SK-N-MC (cell line): ENCODE measurements around the gene SETD3.

ENCODE experiments used
- EZH2 ChIP-seq: fragments of 200-600 bp; sonication (generic); IDR thresholded peaks from one replicate; pipeline ENCODE4 v1.6.1; 2017; ENCODE audit warnings: antibody characterized with exemption
- FOXP2 ChIP-seq: optimal IDR thresholded peaks from 2 replicates; pipeline ENCODE3; 2011; ENCODE audit warnings: mild to moderate bottlenecking, moderate library complexity; ENCODE audit not compliant: insufficient read depth; ENCODE audit errors: extremely low read length, control extremely low read depth
- POLR2AphosphoS5 ChIP-seq: IDR thresholded peaks from 2 replicates; pipeline ENCODE4 v1.6.1; 2012; ENCODE audit warnings: mild to moderate bottlenecking, low read depth, low read length, borderline replicate concordance

DNA sequence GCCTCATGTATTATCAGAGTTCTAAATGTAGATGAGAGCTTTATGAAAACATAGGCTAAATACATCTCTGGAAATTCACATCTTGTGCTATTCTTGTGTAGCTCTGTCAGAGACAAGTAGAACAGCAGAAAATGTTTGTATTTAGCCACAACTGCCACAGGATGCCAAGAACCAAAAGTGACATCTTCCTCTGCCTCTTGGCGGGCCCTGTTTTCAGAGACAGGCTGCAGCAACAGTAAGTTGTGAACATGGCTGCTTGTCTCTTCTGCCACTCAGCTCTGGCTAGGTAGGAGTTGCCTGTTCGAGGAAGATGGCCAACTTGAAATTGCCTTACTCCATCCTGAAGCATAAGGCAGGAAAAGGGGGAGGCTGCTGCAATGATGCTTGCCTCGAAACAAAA is 30.4 kb downstream of the SETD3 start:
- TF ChIP-seq POLR2AphosphoS5: no peak
- TF ChIP-seq EZH2: no peak
- TF ChIP-seq FOXP2: no peak
